HG02571 (cell line): ENCODE measurements around the gene PLXNA3.

Experiments
- ATAC-seq: cut with Tn5 transposase; IDR thresholded peaks from one replicate; pipeline ENCODE4 v1.9.1; 2021; ENCODE audit warnings: mild to moderate bottlenecking, moderate library complexity; ENCODE audit not compliant: unreplicated experiment

Gene PLXNA3

DNA sequence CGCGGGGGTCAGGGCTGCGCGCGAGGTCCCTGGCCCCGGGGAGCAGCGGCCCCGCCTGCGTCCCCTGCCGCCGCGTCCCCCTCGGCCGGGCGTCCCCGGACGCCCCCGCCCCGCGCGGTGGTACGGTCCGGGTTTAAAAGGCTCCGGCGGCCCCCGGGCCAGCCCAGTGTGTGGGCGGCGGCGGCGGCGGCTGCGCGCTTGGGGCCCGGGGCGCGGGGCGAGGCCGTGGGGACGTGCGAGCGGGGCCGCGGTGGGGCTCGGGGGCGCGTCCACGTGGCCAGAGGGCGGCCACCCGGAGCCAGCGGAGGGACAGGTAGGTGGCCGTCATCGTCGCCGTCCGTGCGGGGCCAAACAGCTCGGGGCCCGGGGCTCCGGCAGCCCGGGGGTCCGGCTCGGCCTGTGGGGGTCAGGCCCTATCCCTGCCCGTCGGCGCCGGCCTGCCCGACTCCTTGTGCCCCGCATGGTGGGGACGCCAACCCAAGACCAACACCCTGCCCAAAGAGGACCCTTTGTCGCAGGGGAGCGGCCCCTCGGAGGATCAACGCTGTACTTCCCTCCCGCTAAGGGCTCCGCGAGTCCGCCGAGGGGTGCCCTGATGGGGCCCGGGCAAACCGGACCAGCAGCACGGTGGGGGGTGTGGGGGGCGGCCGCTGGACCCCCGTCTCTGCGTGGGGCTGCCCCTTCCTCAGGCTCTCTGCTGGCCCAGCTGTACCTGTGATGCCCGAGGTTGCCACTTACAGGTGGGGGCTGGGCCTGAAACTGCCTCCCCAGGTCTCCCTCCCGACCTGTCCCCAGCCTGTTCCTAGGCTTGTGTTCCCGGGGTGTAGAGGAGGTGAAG is at the start of gene PLXNA3:
TSS of gene PLXNA3 (plus strand) at position 166 of the 838 bp plus-strand sequence. CDS start 1,903 bp downstream, outside the sequence.
- ATAC-seq, result peak; percentile 57

DNA sequence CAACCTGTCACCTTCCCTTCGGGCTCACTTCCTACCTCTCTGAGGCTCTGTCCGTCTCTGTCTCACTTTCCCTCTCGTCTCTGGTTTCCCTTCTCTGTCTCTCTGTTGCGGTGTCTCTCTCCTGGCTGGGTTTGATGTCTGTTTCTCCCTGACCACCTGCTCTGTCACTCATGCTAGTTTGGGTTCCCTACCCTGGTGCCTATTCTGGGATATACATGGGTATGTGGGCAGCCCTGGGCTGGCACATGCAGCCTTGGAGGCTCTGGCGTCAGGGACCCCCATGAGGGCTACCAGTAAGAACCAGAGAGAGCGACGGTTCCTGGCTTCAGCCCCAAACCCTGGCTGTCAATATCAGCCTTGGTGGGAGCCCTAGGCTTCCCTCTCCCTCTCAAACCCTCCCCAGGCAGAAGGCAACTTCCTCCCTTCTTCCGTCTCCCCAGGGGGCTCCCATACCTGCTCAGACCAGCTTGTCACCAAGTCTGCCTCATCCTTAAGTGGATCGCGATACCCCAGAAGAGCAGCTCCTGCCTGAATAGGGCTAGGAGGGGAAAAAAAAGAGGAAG is 49.3 kb upstream of the PLXNA3 start:
- no peak for ATAC-seq

- ATAC-seq, result no peak
Measured at GRCh38 chrX:154409222-154409871, 48.7 kb upstream of the PLXNA3 start, which contains the start of gene DNASE1L1. DNASE1L1 (minus strand) TSS chrX:154409254; CDS start chrX:154405568, 3,686 bp downstream.

GRCh38 chrX:154411981-154412340 is 46.1 kb upstream of the PLXNA3 start:
- ATAC-seq, result no peak

DNA sequence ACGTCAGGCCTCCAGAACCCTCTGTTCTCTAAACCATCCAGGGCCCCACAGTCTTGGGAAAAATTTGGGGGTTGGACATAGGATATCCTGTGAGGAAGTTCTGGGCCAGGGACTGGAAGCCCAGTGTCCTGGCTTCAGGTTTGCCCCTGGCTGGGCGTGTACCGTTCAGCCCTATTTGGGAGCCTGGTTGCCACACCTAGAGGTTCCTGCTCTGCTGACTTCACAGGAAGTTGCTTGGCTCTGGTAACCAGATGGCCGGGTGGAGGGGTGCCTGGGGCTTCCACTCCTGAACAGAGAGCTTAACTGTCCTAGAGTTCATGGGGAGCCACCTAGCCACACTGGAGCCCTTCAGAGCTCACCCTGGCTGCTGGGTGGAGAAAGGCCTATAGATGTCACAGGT is 45.6 kb upstream of the PLXNA3 start:
- no peak for ATAC-seq

GRCh38 chrX:154413142-154413541 is 44.9 kb upstream of the PLXNA3 start:
- no peak for ATAC-seq

GRCh38 chrX:154417157-154417556 is 40.9 kb upstream of the PLXNA3 start:
- no peak for ATAC-seq

DNA sequence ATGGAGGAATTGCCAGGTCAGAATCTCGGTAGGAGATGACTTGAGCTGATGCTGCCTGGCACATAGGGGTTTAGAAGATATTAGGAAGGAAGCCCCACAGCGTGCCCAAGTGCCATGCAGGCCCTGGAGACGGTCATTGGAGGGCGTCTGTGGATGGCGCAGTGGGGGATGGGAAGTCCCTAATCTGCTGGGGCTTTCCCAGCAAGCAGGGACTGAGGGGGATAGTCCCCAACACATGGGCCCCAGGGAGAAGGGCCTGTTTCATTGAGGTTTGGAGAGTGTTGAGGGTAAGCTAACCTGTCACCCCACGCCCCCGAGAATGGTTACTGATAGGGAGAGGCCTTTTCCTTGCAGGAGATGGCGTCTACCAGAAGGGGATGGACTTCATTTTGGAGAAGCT is 38.9 kb upstream of the PLXNA3 start:
- ATAC-seq, result no peak

GRCh38 chrX:154419688-154420401 is 38.2 kb upstream of the PLXNA3 start:
- no peak for ATAC-seq

DNA sequence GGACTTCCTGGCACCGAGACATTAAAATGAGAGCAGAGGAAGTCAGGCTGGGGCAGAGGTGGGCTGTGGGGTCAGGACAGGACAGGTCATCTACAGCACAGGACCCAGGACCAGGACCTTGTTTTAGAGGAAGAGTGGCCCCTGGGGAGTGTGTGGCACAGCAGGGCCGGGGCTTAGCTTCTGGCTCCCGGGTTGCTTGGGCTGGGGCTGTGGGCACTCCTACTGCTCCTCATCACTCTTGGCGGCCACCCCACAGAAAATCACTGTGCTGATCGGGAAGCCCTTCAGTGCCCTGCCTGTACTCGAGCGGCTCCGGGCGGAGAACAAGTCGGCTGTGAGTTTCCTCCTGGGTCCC is 37.7 kb upstream of the PLXNA3 start:
- no peak for ATAC-seq

DNA sequence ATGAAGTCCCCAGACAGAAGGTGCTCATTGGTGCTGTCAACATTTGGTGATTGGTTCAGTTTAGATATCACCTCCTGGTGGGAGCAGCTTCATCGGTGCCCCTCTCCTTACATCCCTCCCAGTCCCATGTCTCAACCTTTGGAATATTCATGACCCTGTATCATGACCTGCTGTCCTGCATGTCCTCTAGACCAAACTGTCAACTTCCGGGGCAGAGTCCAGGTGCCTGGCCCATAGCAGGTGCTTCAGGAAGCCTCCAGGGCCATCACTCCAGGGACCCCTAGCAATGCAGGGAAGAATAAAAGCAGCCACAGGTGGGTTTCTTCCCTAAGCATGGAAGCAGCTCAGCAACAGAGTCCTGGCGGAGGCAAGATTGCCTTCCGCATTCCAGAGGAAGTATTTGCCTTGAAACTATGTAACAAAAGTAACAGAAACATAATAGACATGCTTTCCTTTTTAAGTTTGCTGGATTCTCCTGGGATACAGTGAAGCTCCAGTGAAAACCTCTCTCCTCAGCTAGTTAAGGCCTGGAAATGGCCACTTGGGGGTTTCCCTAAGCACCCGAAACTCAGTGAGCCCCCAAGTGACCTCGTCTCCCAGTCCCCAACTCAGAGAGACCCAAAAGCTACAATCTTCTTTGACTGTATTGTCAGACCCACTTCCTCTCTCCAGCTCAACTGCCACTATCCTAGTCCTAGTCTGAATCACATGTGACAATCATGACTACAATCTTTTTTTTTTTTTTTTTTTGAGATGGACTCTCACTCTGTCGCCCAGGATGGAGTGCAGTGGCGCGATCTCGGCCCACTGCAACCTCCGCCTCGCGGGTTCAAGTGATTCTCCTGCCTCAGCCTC is 30.9 kb upstream of the PLXNA3 start:
- no peak for ATAC-seq

GRCh38 chrX:154428176-154429171 is 29.6 kb upstream of the PLXNA3 start, which contains the start of gene ATP6AP1:
ATP6AP1 (plus strand) TSS chrX:154428677; CDS start chrX:154428693, 16 bp downstream.
- peak; percentile 96 for ATAC-seq

- no peak for ATAC-seq
Measured at GRCh38 chrX:154429711-154430110, 28.4 kb upstream of the PLXNA3 start.

- ATAC-seq, result no peak
Measured at GRCh38 chrX:154430479-154430878, 27.6 kb upstream of the PLXNA3 start.

- no peak for ATAC-seq
Measured at GRCh38 chrX:154430916-154431315, 27.2 kb upstream of the PLXNA3 start.

- no peak for ATAC-seq
Measured at GRCh38 chrX:154431341-154431740, 26.7 kb upstream of the PLXNA3 start.

- ATAC-seq, result no peak
Measured at GRCh38 chrX:154432210-154432609, 25.9 kb upstream of the PLXNA3 start.

DNA sequence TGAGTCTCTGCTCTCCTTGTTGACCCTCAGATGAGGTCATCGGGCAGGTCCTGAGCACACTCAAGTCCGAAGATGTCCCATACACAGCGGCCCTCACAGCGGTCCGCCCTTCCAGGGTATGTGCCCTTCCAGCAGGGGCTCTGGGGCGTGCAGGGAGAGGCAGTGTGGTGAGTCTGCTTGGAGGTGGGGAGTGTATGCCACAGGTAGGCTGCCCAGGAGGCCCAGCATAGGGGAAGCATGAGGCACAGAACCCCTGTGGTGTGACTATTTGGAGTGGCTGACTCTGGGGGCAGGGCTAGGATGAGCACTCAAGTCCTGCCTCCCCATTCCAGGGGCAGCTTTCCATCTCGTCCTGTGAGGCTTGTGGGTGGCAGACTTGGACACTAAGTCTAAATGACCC is 24.5 kb upstream of the PLXNA3 start:
- ATAC-seq, result no peak
